NOMO-1 treated with dmso at 0.1 percent for 144 hours (cell line): Measurements from ENCODE around the gene ARRDC2.

Source experiments
- DNase-seq: peaks from one replicate; lab custom pipeline; 2025; ENCODE audit not compliant: unreplicated experiment; lab: John Stamatoyannopoulos, UW

The ARRDC2 gene

DNA sequence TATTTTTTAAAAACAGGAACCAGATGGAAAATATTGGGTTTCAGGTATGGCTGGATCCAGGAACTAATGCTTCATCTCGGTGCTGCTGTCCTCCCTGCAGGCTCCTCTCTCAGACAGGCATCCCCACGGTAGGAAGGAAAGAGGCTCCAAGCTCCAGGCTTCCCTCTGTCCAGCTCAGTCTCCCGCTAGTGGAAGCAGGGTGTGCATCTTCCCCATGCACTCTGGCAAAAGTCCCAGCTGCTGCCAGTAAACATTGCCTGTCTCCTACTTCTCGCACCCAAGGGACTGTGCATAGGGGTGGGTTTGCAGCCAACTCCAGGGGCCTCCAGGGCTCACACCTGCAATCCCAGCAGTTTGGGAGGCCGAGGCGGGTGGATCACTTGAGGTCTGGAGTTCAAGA is 49.6 kb downstream of the ARRDC2 start:
- no peak for DNase-seq

DNA sequence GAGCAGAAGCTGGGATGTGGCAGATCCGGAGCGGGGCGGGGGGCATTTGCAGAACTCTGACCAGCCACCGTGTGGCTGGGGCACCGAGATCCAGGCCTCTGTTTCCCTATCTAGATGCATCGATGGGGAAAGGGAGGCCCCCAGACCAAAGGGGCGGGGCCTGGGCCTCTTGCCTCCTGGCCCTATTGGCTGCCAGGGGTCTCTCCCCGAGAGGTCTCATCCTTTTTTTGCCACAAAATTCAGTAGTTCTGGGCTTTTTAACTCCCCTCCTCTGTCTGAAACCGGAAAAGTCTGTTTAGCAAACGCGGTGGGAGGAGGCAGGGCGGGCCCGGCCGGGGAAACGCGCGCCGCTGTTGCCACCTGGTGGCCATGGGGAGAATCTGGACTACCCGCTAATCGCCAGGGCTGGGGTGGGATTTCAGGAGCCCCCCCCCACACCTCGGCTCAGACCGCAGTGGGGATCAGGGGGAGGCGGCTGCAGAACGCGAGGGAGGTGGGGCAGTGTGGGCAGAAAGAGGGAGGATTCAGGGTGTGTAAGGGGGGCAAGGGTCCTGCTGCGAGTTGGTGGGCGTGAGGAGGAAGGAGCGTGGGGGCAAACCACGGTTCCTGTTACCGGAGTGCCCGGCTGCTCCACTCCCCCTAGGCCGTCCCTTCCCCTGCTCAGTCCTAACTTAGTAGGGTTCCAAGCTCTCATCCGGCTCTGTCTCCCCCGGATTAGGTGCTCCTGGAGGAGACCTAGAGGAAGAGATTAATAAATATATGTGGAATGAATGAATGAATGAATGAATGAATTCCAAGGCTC is 50.4 kb downstream of the ARRDC2 start:
- DNase-seq: peak; percentile 73

DNA sequence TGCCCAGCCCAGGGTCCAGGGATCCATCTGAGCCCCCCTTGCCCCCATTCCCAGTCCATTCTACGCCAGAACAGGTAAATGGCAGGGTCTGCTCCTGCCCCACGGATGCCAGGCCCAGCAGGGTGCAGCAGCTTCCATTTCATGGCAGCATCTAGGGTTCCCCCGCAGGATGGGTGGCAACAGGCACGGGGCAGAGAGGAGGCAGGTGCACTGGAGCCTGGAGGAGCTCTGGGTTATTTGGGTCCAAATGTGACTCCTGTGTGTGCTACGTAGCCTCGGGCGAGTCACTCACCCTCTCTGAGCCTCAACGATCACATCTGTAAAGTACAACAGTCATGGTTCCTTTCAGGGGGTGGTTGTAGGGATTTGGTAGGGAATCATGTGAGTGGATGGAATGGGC is 51.3 kb downstream of the ARRDC2 start:
- no peak for DNase-seq

DNA sequence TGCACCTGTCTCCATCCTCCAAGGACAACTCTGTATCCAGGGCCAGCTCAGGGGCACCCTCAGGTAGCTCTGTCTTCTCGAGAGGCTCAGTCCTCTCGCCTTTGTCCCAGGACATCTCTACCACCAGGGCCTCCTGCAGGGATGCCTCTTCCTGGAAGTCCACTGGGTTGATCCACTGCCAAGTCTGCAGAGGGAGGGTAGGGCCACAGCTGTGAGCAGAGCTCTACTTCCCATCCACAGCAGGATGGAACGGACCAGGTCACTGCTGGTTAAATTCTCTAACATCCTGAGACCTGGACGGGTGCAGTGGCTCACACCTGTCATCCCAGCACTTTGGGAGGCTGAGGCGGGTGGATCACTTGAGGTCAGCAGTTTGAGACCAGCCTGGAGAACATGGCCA is 51.9 kb downstream of the ARRDC2 start:
- no peak for DNase-seq

DNA sequence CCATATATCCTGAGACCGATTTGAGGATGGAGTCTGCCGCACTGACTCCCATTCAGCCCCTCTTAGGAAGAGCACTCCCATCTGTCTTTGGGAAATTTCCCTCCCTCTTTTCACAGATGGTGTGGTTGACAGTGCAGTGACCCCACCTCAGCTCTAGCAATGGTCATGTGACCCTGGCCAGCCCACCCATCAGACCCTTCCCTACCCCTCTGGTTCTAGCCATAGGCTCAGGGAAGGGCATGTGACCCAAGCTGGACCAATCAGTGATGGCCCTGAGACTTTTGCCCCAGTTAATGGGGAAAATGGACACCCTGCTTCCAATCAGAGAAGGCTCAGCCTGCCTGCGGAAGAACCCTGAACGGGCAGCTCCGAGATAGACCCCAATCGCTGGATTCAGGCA is 52.5 kb downstream of the ARRDC2 start:
- no peak for DNase-seq

DNA sequence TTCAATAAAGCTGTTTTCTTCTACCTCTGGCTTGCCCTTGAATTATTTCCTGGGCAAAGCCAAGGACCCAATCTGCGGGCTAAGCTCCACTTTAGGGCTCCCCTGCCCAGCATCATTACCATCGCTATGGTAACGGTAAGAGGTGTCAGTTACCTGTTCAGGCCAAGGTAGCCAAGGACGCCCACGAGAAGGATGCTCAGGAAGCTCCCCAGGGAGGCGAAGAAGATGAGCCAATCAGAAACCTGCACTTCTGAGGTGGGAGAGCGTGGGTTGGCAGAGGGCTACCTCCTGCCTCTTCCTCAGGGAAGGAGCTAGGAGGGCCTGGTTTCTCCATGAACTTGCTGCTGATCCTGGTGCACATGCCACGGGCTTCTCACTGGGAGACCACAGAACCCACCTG is 54.1 kb downstream of the ARRDC2 start:
- DNase-seq: no peak

DNA sequence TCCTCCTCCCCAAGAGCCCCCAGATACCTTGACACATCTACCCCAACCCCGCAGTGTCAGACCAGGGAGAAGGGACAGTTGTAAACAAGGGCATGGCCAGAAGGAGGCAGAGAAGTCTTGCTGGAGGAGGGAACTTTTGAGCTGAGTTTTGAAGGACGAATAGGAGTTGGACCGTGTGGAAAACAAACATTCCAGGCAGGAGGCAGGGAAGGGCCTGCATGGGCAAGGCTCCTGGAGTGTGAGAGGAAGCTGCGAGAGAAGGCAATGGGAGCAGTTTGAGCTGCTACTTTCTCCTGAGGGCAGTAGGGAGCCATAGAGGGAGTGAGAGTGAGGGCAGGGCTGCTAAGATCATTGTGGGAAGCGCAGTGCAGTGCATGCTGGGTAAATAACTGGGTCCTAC is 55.5 kb downstream of the ARRDC2 start:
- no peak for DNase-seq
